ENCODE results near the gene NLRP6. TPM values are rescaled to one million over a fixed set of nuclear protein-coding genes. Genes with fewer than 3 reads are reported as not detected.

Gene NLRP6
- total RNA-seq, 4 donors from 2014 or later = 0.75 to 1.3 TPM; not detected in 2

DNA sequence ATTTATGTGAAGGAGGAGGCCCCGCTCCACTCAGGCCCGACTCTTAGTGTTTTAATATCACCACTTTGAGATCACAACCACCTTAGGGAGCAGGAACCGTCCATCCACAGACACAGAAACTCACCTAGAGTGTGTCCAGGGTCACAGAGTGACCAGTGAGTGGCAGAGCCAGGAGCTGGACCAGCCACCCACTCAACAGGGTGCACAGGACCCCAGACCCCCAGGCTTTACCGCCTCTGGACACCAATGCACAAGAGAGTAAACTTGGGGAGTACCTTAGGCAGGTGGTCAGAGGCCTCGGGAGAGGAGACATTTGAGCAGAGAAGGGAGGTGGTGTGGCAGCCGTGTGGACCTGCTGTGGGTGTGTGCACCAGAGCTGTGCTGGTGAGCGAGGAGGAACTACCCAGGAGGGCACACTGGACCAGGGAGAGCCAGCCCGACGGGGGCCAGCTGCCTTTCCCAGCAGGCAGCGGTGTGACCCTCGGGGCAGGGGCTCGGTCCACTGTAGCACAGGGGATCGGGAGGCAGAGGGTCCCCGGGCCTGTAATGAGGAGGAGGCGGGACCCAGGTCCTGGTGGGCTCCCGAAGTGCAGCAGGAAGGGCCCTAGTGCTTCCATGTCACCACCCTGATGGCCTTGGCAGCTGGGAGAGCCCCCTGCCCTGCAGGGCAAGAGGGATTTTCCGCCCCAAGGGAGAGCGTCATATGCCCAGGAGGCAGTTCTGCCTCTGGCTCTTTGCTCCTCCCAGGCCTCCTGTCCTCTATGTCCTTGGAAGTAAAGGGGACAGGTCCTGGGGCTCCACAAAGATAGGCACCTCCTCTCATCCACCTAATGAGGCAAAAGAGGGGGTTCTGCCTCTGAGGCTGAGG is 7.5 kb upstream of the NLRP6 start:
- Histone ChIP-seq H3K4me1 (peaks cover 0 to 13% (median 0%) of the 10 kb centered on the region in 3 donors), H3K4me3 (no peak overlapping the region), H3K27ac (peak overlapping the region in 3 of 4 donors; percentile 17 to 89 (median 68)), H3K9me3 (no peaks in the 10 kb centered on the region), H3K36me3 (no peaks in the 10 kb centered on the region), H3K27me3 (peaks cover 0 to 34% (median 0%) of the 10 kb centered on the region in 4 donors)
- intact Hi-C loops (cut with DNase I) = no loop called here
- WGBS, 2 donors = 87 to 91% methylated on average over 9 to 11 of the region's 18 CpGs
- no peak for DNase-seq
- TF ChIP-seq, protein P1, sequence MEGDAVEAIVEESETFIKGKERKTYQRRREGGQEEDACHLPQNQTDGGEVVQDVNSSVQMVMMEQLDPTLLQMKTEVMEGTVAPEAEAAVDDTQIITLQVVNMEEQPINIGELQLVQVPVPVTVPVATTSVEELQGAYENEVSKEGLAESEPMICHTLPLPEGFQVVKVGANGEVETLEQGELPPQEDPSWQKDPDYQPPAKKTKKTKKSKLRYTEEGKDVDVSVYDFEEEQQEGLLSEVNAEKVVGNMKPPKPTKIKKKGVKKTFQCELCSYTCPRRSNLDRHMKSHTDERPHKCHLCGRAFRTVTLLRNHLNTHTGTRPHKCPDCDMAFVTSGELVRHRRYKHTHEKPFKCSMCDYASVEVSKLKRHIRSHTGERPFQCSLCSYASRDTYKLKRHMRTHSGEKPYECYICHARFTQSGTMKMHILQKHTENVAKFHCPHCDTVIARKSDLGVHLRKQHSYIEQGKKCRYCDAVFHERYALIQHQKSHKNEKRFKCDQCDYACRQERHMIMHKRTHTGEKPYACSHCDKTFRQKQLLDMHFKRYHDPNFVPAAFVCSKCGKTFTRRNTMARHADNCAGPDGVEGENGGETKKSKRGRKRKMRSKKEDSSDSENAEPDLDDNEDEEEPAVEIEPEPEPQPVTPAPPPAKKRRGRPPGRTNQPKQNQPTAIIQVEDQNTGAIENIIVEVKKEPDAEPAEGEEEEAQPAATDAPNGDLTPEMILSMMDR (IDR thresholded peaks at IDR 0.05) = no peak
- TF ChIP-seq POLR2A (IDR thresholded peaks at IDR 0.05) = no peak

DNA sequence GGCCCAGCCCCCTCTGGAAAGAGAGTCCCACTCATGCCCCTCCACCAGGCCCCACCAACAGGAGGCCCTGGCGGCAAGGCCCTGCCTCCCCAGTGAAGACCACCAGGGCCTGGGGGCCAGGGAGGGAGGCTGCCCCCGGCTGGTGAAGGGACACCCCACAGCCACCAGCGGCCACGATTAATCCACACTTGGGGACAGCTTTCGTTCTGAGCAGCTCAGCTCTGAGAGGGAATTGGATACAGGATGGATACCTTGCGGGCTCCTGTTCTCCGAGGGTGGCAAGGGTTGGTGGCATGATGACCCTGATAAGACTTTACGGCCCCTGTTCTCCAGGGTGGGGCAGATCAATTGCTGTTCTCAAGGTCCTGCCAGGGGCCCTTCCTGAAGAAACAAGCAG is 6.9 kb upstream of the NLRP6 start:
- no peaks in the 10 kb centered on the region for H3K9me3 ChIP-seq
- peaks cover 0 to 34% (median 0%) of the 10 kb centered on the region in 4 donors for H3K27me3 ChIP-seq
- peaks cover 0 to 13% (median 0%) of the 10 kb centered on the region in 3 donors for H3K4me1 ChIP-seq
- no peak overlapping the region for H3K27ac ChIP-seq
- TF ChIP-seq POLR2A (IDR thresholded peaks at IDR 0.05) = no peak
- TF ChIP-seq, protein P1 (IDR thresholded peaks at IDR 0.05) = no peak
- intact Hi-C loops (cut with DNase I) = no loop called here
- 80 to 93% methylated on average over 1 to 7 of the region's 8 CpGs for WGBS, 2 donors
- no peak overlapping the region for H3K4me3 ChIP-seq
- DNase-seq = no peak
- H3K36me3 ChIP-seq = no peaks in the 10 kb centered on the region

DNA sequence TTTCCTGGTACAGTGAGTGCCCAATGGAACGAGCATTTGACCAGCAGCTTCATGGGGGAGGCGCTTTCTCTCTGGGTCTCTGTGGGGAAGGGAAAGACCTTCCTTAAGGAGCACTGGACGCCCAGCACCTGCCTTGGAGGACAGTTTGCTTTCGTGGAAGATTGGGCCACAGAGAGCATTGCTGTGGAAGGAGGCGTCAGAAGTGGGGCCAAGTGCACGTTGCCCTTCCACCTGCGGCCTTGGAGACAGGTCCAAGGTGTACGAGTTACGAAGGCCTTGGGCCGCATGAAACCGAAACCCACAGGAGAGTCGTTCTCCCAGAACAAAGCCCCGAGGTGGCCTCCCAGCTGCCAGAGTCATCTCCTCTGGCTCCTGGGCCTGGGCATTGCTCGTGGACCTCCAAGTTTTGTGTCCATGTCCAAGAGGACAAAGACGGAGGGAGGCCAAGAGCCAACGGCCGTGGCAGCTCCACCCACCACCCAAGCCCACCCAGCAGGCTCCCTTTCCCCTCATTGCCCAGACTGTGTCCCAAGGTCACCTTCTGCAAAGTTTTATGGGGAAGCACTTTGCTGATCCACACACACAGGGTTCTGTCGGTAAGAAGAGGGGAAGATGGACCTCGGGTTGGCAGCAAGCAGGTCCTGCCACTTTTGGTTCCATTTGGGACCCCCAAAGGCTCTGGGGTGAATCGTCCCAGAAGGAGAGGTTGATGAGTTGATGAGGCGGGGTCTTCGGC is 5.8 kb upstream of the NLRP6 start:
- H3K27ac ChIP-seq = no peak overlapping the region
- TF ChIP-seq POLR2A (IDR thresholded peaks at IDR 0.05) = no peak
- TF ChIP-seq, protein P1 (IDR thresholded peaks at IDR 0.05) = no peak
- 88 to 92% methylated on average over 4 to 13 of the region's 22 CpGs for WGBS, 2 donors
- intact Hi-C loops (cut with DNase I) = no loop called here
- DNase-seq = no peak
- no peaks in the 10 kb centered on the region for H3K9me3 ChIP-seq
- H3K4me1 ChIP-seq = peaks cover 0 to 13% (median 0%) of the 10 kb centered on the region in 3 donors
- no peaks in the 10 kb centered on the region for H3K36me3 ChIP-seq
- no peak overlapping the region for H3K4me3 ChIP-seq
- peaks cover 0 to 45% (median 0%) of the 10 kb centered on the region in 4 donors for H3K27me3 ChIP-seq

DNA sequence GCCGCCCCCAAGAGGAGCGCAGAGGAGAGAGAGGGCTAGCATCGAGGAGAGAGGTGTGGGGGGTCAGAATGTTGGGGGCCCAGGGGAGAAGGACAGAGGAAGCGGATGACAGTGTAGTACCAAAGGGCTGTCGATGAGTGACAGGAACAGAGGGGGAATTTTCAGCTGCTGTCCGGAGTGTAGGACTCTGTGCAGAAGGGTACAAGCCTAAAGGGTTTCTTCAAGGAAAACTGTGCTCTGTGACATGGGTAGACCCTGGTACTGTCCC is 5.3 kb upstream of the NLRP6 start:
- no peak for DNase-seq
- H3K9me3 ChIP-seq = no peaks in the 10 kb centered on the region
- no peak for TF ChIP-seq POLR2A (IDR thresholded peaks at IDR 0.05)
- TF ChIP-seq, protein P1 (IDR thresholded peaks at IDR 0.05) = no peak
- no peak overlapping the region for H3K4me3 ChIP-seq
- no peaks in the 10 kb centered on the region for H3K36me3 ChIP-seq
- H3K27ac ChIP-seq = no peak overlapping the region
- intact Hi-C loops (cut with DNase I) = no loop called here
- 83 to 85% methylated on average over 5 to 6 of the region's 6 CpGs for whole genome bisulfite sequencing, 2 donors
- peaks cover 0 to 8% (median 0%) of the 10 kb centered on the region in 3 donors for H3K4me1 ChIP-seq
- H3K27me3 ChIP-seq = peaks cover 0 to 50% (median 0%) of the 10 kb centered on the region in 4 donors

DNA sequence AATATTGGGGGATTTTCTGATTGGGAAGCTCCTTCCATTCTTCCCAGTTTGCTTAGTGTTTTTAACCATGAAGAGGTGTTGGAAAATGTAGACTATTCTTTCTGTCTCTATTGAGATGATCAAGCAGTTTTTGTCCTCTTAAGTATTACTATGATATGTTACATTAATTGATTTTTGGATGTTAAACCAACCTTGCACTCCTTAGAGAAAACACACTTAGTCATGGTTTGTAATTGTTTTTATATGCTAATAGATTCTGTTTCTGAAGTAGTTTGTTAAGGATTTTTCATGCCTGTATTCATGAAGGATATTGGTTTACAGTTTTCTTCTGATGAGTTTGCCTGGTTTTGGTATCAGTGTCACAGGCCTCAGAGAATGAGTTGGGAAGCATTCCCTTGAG is 2.0 kb upstream of the NLRP6 start:
- peaks cover 19 to 69% (median 23%) of the 10 kb centered on the region in 4 donors for H3K27me3 ChIP-seq

More for the DNA sequence above, 2.0 kb upstream of the NLRP6 start:
- Histone ChIP-seq H3K27ac (no peak overlapping the region), H3K4me1 (peaks cover 8 to 26% (median 25%) of the 10 kb centered on the region in 3 donors), H3K4me3 (no peak overlapping the region), H3K9me3 (no peaks in the 10 kb centered on the region), H3K36me3 (no peaks in the 10 kb centered on the region)
- intact Hi-C loops (cut with DNase I) = no loop called here
- no peak for DNase-seq
- TF ChIP-seq, protein P1 (IDR thresholded peaks at IDR 0.05) = no peak
- TF ChIP-seq POLR2A (IDR thresholded peaks at IDR 0.05) = no peak

Measured in esophagus squamous epithelium (tissue), 5 donors.